ENCODE data around the gene ZFYVE26. TPM values are rescaled to one million over a fixed set of nuclear protein-coding genes. Genes with fewer than 3 reads are reported as not detected.
"Not testable (repeated sequence)": the region's sequence is repeated elsewhere in the genome, so short reads cannot be mapped to it uniquely, and the experiment has no call there.

The ZFYVE26 gene
- polyA plus RNA-seq, 3 donors, result 1.0 to 17.6 (median 2.3) TPM

DNA sequence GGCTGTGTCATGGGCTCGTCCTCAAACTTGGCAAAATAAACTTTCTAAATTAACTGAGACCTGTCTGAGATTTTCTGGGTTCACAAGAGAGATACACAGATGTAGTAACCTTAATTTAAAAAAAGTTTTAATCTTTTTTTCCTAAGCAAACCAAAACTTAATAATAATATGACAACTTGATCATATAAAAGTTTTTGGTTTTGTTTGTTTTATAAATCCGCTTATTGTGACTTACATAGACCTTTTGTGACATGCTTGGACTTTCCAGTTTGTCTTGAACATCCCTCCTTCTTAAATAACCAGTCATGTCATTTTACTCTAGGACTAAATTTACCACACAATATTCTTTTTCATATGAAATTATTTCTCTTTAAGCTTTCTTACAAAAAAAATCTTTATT lies 106.2 kb downstream of the ZFYVE26 start:
- Histone ChIP-seq H3K4me2 (replicated peaks; ENCODE audit: extremely low read depth, low read length, poor library complexity, severe bottlenecking) (no peak overlapping the region), H3K9ac (ENCODE audit: insufficient read depth, low read length, poor library complexity, severe bottlenecking) (no peak overlapping the region), H3K4me3 (replicated peaks in 1 of 3; ENCODE audit: low read depth in 2 of 3, low read length in 3 of 3) (no peak overlapping the region), H4K20me1 (ENCODE audit: insufficient read depth, low read length) (no peaks in the 10 kb centered on the region), H3K27ac (ENCODE audit: low read depth in 1 of 2, low read length in 2 of 2) (no peak overlapping the region), H3K4me1 (ENCODE audit: control insufficient read depth in 1 of 2, insufficient read depth in 2 of 2, low read length in 2 of 2) (no peaks in the 10 kb centered on the region), H3K27me3 (ENCODE audit: control insufficient read depth in 2 of 2, insufficient read depth in 2 of 2, low read length in 2 of 2) (no peaks in the 10 kb centered on the region), H3K9me3 (replicated peaks in 1 of 2; ENCODE audit: control insufficient read depth in 1 of 2, insufficient read depth in 1 of 2, low read length in 2 of 2) (peaks cover 4 to 10% of the 10 kb centered on the region in 2 donors), H2AFZ (ENCODE audit: insufficient read depth, low read depth, low read length, poor library complexity, severe bottlenecking) (no peak overlapping the region), H3K79me2 (ENCODE audit: insufficient read depth, low read length) (no peaks in the 10 kb centered on the region), H3K36me3 (replicated peaks in 1 of 2; ENCODE audit: control insufficient read depth in 1 of 2, insufficient read depth in 2 of 2, low read length in 2 of 2) (no peaks in the 10 kb centered on the region)
- Mint-ChIP-seq H3K9me3 (peaks cover 0 to 27% (median 17%) of the 10 kb centered on the region in 7 donors), H3K36me3 (no peaks in the 10 kb centered on the region), H3K27me3 (ENCODE audit: low read depth in 3 of 3) (peaks cover 2 to 8% (median 3%) of the 10 kb centered on the region in 3 donors), H3K4me3 (no peak overlapping the region), H3K27ac (no peak overlapping the region), H3K4me1 (no peaks in the 10 kb centered on the region)
- WGBS (ENCODE audit: insufficient coverage), result 80% methylated on average over 1 of the region's 2 CpGs
- intact Hi-C loops (cut with micrococcal nuclease), result no loop called here
- TF ChIP-seq, protein P1, sequence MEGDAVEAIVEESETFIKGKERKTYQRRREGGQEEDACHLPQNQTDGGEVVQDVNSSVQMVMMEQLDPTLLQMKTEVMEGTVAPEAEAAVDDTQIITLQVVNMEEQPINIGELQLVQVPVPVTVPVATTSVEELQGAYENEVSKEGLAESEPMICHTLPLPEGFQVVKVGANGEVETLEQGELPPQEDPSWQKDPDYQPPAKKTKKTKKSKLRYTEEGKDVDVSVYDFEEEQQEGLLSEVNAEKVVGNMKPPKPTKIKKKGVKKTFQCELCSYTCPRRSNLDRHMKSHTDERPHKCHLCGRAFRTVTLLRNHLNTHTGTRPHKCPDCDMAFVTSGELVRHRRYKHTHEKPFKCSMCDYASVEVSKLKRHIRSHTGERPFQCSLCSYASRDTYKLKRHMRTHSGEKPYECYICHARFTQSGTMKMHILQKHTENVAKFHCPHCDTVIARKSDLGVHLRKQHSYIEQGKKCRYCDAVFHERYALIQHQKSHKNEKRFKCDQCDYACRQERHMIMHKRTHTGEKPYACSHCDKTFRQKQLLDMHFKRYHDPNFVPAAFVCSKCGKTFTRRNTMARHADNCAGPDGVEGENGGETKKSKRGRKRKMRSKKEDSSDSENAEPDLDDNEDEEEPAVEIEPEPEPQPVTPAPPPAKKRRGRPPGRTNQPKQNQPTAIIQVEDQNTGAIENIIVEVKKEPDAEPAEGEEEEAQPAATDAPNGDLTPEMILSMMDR (IDR thresholded peaks at IDR 0.05), result no peak
- DNase-seq, result no peak

DNA sequence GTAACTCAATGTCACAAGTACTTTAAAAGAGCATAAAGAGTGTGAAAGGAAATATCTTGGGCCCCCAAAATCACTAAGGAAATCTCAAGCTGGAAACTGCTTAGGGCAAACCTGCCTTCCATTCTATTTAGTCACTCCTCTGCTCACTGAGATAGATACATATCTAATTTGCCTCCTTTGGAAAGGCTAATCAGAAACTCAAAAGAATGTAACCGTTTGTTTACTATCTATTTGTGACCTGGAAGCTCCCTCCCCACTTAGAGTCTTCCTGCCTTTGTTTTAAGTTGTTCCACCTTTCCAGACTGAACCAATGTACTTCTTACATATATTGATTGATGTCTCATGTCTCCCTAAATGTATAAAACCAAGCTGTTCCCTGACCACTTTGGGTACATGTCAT lies 106.6 kb downstream of the ZFYVE26 start:
- H3K4me2 ChIP-seq (replicated peaks; ENCODE audit: extremely low read depth, low read length, poor library complexity, severe bottlenecking), result not testable (repeated sequence)

GRCh38 chr14:67709346-67709745 lies 107.0 kb downstream of the ZFYVE26 start:
- intact Hi-C loops (cut with micrococcal nuclease), result loop anchor here (5.0 to 10.0 kb wide), 3 partner anchors 37 to 285 kb away; partner anchors contain the start of gene VTI1B (in 1 of the 2)
- not testable (repeated sequence) for H3K4me3 Mint-ChIP-seq; H3K27me3 Mint-ChIP-seq (ENCODE audit: low read depth in 3 of 3); H3K4me1 Mint-ChIP-seq; H4K20me1 ChIP-seq (ENCODE audit: insufficient read depth, low read length); H3K36me3 ChIP-seq (replicated peaks in 1 of 2; ENCODE audit: control insufficient read depth in 1 of 2, insufficient read depth in 2 of 2, low read length in 2 of 2); H3K79me2 ChIP-seq (ENCODE audit: insufficient read depth, low read length); H3K4me1 ChIP-seq (ENCODE audit: control insufficient read depth in 1 of 2, insufficient read depth in 2 of 2, low read length in 2 of 2); H3K27ac ChIP-seq (ENCODE audit: low read depth in 1 of 2, low read length in 2 of 2); H3K27ac Mint-ChIP-seq; H3K27me3 ChIP-seq (ENCODE audit: control insufficient read depth in 2 of 2, insufficient read depth in 2 of 2, low read length in 2 of 2); DNase-seq; H3K36me3 Mint-ChIP-seq; H2AFZ ChIP-seq (ENCODE audit: insufficient read depth, low read depth, low read length, poor library complexity, severe bottlenecking); H3K9ac ChIP-seq (ENCODE audit: insufficient read depth, low read length, poor library complexity, severe bottlenecking); H3K4me3 ChIP-seq (replicated peaks in 1 of 3; ENCODE audit: low read depth in 2 of 3, low read length in 3 of 3); H3K4me2 ChIP-seq (replicated peaks; ENCODE audit: extremely low read depth, low read length, poor library complexity, severe bottlenecking)
- peaks cover 0 to 27% (median 17%) of the 10 kb centered on the region in 7 donors for H3K9me3 Mint-ChIP-seq
- H3K9me3 ChIP-seq (replicated peaks in 1 of 2; ENCODE audit: control insufficient read depth in 1 of 2, insufficient read depth in 1 of 2, low read length in 2 of 2), result peaks cover 4 to 10% of the 10 kb centered on the region in 2 donors

More for the DNA sequence above, 106.6 kb downstream of the ZFYVE26 start:
- not testable (repeated sequence) for H3K36me3 ChIP-seq (replicated peaks in 1 of 2; ENCODE audit: control insufficient read depth in 1 of 2, insufficient read depth in 2 of 2, low read length in 2 of 2); H3K4me3 Mint-ChIP-seq; H3K79me2 ChIP-seq (ENCODE audit: insufficient read depth, low read length); H4K20me1 ChIP-seq (ENCODE audit: insufficient read depth, low read length); H3K4me3 ChIP-seq (replicated peaks in 1 of 3; ENCODE audit: low read depth in 2 of 3, low read length in 3 of 3); H3K27ac Mint-ChIP-seq; DNase-seq; H3K4me1 ChIP-seq (ENCODE audit: control insufficient read depth in 1 of 2, insufficient read depth in 2 of 2, low read length in 2 of 2); H2AFZ ChIP-seq (ENCODE audit: insufficient read depth, low read depth, low read length, poor library complexity, severe bottlenecking); H3K27me3 Mint-ChIP-seq (ENCODE audit: low read depth in 3 of 3); H3K4me1 Mint-ChIP-seq; H3K27ac ChIP-seq (ENCODE audit: low read depth in 1 of 2, low read length in 2 of 2); H3K9ac ChIP-seq (ENCODE audit: insufficient read depth, low read length, poor library complexity, severe bottlenecking); H3K36me3 Mint-ChIP-seq; H3K27me3 ChIP-seq (ENCODE audit: control insufficient read depth in 2 of 2, insufficient read depth in 2 of 2, low read length in 2 of 2)
- peaks cover 0 to 27% (median 17%) of the 10 kb centered on the region in 7 donors for H3K9me3 Mint-ChIP-seq
- WGBS (ENCODE audit: insufficient coverage), result 80% methylated on average over 1 of the region's 1 CpG
- H3K9me3 ChIP-seq (replicated peaks in 1 of 2; ENCODE audit: control insufficient read depth in 1 of 2, insufficient read depth in 1 of 2, low read length in 2 of 2), result peaks cover 4 to 10% of the 10 kb centered on the region in 2 donors
- intact Hi-C loops (cut with micrococcal nuclease), result loop anchor here (5.0 to 10.0 kb wide), 3 partner anchors 37 to 285 kb away; partner anchors contain the start of gene VTI1B (in 1 of the 2)

Measured in CD14-positive monocyte (primary cell).